Vagina (tissue), 2 donors: ENCODE data around the gene ITGA11. TPM values are rescaled to one million over a fixed set of nuclear protein-coding genes. Genes with fewer than 3 reads are reported as not detected.

Source experiments
- DNase-seq, 2 donors: peaks; one replicate each; pipeline ENCODE4 v3.0.0-alpha.2; 2017; ENCODE audit errors: extremely low spot score in 2 of 2
- H3K27ac ChIP-seq: fragments of 200-600 bp; sonication (generic); one replicate; pipeline ENCODE4 v1.5.1; 2019
- H3K27me3 ChIP-seq: fragments of 200-600 bp; sonication (generic); one replicate; pipeline ENCODE4 v1.5.1; 2019
- H3K36me3 ChIP-seq, 2 donors: fragments of 200-600 bp; sonication (generic); one replicate each; pipeline ENCODE4 v1.5.1; 2017 to 2019
- H3K4me1 ChIP-seq: fragments of 200-600 bp; sonication (generic); one replicate; pipeline ENCODE4 v1.5.1; 2019
- H3K4me3 ChIP-seq, 2 donors: fragments of 200-600 bp; sonication (generic); 1 replicate in 1 of 2; 2 replicates in 1 of 2; pipeline ENCODE4 v1.5.1; 2016 to 2019
- H3K9me3 ChIP-seq: fragments of 200-600 bp; sonication (generic); one replicate; pipeline ENCODE4 v1.5.1; 2019
- POLR2A ChIP-seq, 2 donors: fragments of 450-650 bp; IDR thresholded peaks; one replicate each; pipeline ENCODE4 v1.6.1; 2017; ENCODE audit warnings: antibody characterized with exemption in 2 of 2, mild to moderate bottlenecking in 2 of 2, moderate library complexity in 2 of 2
- POLR2AphosphoS5 ChIP-seq, 2 donors: sonication (generic); formaldehyde crosslinking; IDR thresholded peaks; one replicate each; pipeline ENCODE4 v1.9.0; 2017; ENCODE audit warnings: antibody characterized with exemption in 2 of 2, mild to moderate bottlenecking in 2 of 2, low read depth in 1 of 2; ENCODE audit not compliant: insufficient read depth in 1 of 2
- intact Hi-C: fragments of 100-400 bp; cut with DNase I; formaldehyde crosslinking; loops from one replicate; pipeline ENCODE4 v1.15.1; 2023
- total RNA-seq: library from RNA; depleted of rRNA; stranded (reverse); fragments of >200 nt; gene quantifications from one replicate; pipeline ENCODE4 v1.2.3, GENCODE V29; 2016
- TF ChIP-seq, protein P1 (sequence below), 3 experiments: fragments of 450-650 bp in 2 of 3; fragments of 200-600 bp in 1 of 3; sonication (generic) in 1 of 3; IDR thresholded peaks; one replicate each; pipeline ENCODE4 v1.5.1; 2017 to 2019; ENCODE audit warnings: antibody characterized with exemption in 3 of 3, mild to moderate bottlenecking in 2 of 3, moderate library complexity in 2 of 3

ITGA11 gene
- total RNA-seq, 1 donor from 2014 or later, result 15.5 TPM

DNA sequence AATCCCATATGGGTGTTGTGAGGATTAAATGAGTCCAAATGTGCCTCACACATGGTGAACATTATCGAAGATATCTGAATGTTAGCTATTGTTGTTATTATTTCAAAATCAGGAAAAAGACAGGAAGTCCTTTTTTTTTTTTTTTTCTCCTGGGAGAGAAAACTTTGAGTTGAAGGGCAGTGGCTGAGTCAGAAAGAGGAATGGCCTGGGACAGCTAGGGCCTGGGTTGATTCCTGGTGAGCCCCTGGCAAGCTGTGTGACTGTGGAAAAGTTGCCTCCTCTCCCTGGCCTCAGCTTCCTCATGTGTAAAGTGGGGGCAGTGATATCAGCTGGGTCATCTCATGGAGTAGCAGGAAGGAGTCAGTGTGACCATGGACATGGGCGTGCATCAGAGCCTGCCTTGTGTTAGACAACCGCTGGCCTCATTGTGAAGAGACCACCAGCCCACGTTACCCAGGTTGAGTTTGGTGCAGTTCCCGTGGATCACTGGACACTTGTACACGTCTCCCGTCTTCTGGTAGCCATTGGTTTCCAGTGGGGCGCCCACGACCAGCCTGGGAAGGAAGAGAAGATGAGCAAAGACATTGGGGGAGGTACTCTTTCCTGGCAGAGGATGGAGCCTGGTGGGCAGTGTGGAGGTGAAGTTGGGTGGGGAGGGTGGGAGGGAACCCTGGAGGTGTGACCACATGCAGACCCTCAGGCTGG lies 63.1 kb downstream of the ITGA11 start:
- TF ChIP-seq, protein P1, sequence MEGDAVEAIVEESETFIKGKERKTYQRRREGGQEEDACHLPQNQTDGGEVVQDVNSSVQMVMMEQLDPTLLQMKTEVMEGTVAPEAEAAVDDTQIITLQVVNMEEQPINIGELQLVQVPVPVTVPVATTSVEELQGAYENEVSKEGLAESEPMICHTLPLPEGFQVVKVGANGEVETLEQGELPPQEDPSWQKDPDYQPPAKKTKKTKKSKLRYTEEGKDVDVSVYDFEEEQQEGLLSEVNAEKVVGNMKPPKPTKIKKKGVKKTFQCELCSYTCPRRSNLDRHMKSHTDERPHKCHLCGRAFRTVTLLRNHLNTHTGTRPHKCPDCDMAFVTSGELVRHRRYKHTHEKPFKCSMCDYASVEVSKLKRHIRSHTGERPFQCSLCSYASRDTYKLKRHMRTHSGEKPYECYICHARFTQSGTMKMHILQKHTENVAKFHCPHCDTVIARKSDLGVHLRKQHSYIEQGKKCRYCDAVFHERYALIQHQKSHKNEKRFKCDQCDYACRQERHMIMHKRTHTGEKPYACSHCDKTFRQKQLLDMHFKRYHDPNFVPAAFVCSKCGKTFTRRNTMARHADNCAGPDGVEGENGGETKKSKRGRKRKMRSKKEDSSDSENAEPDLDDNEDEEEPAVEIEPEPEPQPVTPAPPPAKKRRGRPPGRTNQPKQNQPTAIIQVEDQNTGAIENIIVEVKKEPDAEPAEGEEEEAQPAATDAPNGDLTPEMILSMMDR (IDR thresholded peaks at IDR 0.05), result no peak
- TF ChIP-seq POLR2A (IDR thresholded peaks at IDR 0.05) (no peak), POLR2AphosphoS5 (IDR thresholded peaks at IDR 0.05; ENCODE audit: insufficient read depth in 1 of 2, low read depth in 1 of 2) (no peak)
- peaks cover 32% of the 10 kb centered on the region for H3K4me1 ChIP-seq
- H3K27ac ChIP-seq, result no peak overlapping the region

DNA sequence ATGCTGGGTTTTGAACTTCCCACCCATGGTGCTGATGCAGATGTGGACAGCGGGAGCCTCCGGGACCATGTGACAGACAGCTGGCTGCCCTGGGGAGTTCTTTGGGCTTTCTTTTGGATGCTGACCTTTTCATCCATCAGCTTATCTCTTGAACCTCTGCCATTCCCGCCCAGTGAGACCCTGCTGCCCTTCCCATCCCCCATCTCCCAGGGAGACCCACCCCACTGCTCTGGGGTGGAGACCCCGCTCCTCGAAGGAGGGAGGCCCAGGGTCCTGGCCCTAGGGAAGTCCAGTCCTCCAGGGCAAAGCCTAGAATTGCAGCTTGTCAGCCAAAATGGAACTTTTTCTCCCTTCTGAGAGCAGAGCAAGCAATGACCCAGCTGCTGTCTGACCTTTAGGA lies 64.0 kb downstream of the ITGA11 start:
- no peaks in the 10 kb centered on the region for H3K9me3 ChIP-seq
- no peaks in the 10 kb centered on the region for H3K27me3 ChIP-seq
- DNase-seq, result no peak
- H3K4me1 ChIP-seq, result peaks cover 32% of the 10 kb centered on the region
- H3K27ac ChIP-seq, result no peak overlapping the region
- intact Hi-C loops, result no loop called here
- H3K4me3 ChIP-seq, result no peak overlapping the region
- TF ChIP-seq POLR2A (IDR thresholded peaks at IDR 0.05) (no peak), POLR2AphosphoS5 (IDR thresholded peaks at IDR 0.05; ENCODE audit: insufficient read depth in 1 of 2, low read depth in 1 of 2) (no peak)
- TF ChIP-seq, protein P1 (IDR thresholded peaks at IDR 0.05), result no peak
- H3K36me3 ChIP-seq, result no peaks in the 10 kb centered on the region

More for the DNA sequence above, 63.1 kb downstream of the ITGA11 start:
- H3K9me3 ChIP-seq, result no peaks in the 10 kb centered on the region
- no peak for DNase-seq
- no peak overlapping the region for H3K4me3 ChIP-seq
- H3K36me3 ChIP-seq, result no peaks in the 10 kb centered on the region
- no peaks in the 10 kb centered on the region for H3K27me3 ChIP-seq
- intact Hi-C loops, result no loop called here

DNA sequence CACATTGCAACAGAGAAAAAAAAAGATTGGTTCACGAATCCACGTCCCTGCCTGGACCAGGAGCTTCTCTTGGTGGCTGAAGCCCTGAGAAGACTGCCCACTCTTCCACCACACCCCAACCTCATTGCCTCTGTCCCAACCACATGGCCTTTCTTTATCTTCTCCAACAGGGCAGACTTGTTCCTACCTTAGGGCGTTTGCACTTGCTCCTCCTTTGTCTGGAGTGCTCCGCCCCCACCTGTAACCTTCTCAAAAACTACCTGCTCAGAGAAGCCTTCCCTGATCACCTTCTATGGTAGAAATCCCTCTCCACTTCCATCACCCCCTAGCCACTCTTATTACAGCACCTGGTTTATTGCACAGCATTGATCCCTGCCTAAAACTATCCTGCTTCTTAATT lies 64.7 kb downstream of the ITGA11 start:
- Histone ChIP-seq H3K36me3 (no peaks in the 10 kb centered on the region), H3K9me3 (no peaks in the 10 kb centered on the region), H3K27ac (no peak overlapping the region), H3K4me3 (no peak overlapping the region), H3K27me3 (no peaks in the 10 kb centered on the region), H3K4me1 (peaks cover 32% of the 10 kb centered on the region)
- TF ChIP-seq POLR2A (IDR thresholded peaks at IDR 0.05) (no peak), POLR2AphosphoS5 (IDR thresholded peaks at IDR 0.05; ENCODE audit: insufficient read depth in 1 of 2, low read depth in 1 of 2) (no peak)
- TF ChIP-seq, protein P1 (IDR thresholded peaks at IDR 0.05), result no peak
- DNase-seq, result no peak
- intact Hi-C loops, result no loop called here

DNA sequence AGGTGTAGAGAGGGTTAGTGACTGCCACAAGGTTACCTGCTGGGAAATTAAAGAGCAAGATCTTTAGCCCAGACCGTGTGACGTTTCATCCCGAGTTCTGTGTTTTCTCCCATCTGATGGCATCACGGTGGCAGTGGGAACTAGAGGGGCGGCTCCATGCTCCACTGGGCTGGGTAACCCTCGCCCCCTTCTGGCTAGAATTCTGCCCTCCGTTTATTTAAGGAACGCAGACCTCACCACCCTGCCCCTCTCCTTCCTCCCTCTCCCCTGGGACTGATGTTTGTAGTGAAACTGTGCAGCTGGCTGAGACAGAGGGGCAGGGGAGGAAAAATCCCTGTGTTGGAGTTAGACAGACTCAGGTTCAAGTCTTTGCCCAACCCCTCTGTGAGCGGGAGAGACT lies 65.6 kb downstream of the ITGA11 start:
- peaks cover 24% of the 10 kb centered on the region for H3K4me1 ChIP-seq
- H3K4me3 ChIP-seq, result no peak overlapping the region
- TF ChIP-seq, protein P1 (IDR thresholded peaks at IDR 0.05), result no peak
- no peak for TF ChIP-seq POLR2A (IDR thresholded peaks at IDR 0.05)
- TF ChIP-seq POLR2AphosphoS5 (IDR thresholded peaks at IDR 0.05; ENCODE audit: insufficient read depth in 1 of 2, low read depth in 1 of 2), result no peak
- intact Hi-C loops, result no loop called here
- no peaks in the 10 kb centered on the region for H3K36me3 ChIP-seq
- H3K9me3 ChIP-seq, result no peaks in the 10 kb centered on the region
- H3K27me3 ChIP-seq, result no peaks in the 10 kb centered on the region
- H3K27ac ChIP-seq, result peak overlapping the region; percentile 12
- no peak for DNase-seq

DNA sequence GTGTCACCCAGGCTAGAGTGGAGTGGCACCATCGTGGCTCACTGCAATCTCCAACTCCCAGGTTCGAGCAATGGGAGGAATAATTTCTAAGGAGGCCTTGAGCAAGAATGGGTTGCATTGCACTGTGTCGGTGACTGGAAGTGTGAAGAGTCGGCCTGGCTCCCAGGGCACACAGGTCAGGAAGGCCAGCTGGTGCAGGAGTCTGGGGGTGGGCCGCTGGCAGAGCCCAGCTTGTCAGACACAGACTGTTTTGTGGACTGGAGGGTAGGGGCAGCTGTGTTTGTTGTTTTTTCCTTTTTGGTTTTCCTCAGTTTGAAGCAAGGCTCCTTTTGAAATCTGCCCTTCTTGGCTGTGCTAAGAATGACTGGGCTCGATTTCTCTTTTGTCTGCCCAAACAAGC lies 66.2 kb downstream of the ITGA11 start:
- H3K27ac ChIP-seq, result peak overlapping the region; percentile 12

More for the DNA sequence above, 66.2 kb downstream of the ITGA11 start:
- Histone ChIP-seq H3K9me3 (no peaks in the 10 kb centered on the region), H3K36me3 (no peaks in the 10 kb centered on the region), H3K27me3 (no peaks in the 10 kb centered on the region), H3K4me1 (peaks cover 24% of the 10 kb centered on the region), H3K4me3 (no peak overlapping the region)
- no peak for DNase-seq
- intact Hi-C loops, result no loop called here
- TF ChIP-seq, protein P1 (IDR thresholded peaks at IDR 0.05), result no peak
- no peak for TF ChIP-seq POLR2AphosphoS5 (IDR thresholded peaks at IDR 0.05; ENCODE audit: insufficient read depth in 1 of 2, low read depth in 1 of 2)
- no peak for TF ChIP-seq POLR2A (IDR thresholded peaks at IDR 0.05)
